Skin of body (tissue), 2 donors: ENCODE results near the gene ZBTB39. TPM values are rescaled to one million over a fixed set of nuclear protein-coding genes. Genes with fewer than 3 reads are reported as not detected.
"Not testable (repeated sequence)": the region's sequence is repeated elsewhere in the genome, so short reads cannot be mapped to it uniquely, and the experiment has no call there.

ENCODE experiments used
- DNase-seq: peaks from one replicate; lab custom pipeline; 2025; lab: John Stamatoyannopoulos, UW
- total RNA-seq: library from RNA; depleted of rRNA; stranded (reverse); fragments of >200 nt; gene quantifications from one replicate; pipeline ENCODE4 v1.2.3, GENCODE V29; 2014

Gene ZBTB39
- total RNA-seq, 1 donor from 2014 or later: 4.8 TPM

GRCh38 chr12:57031789-57032188 lies 25.4 kb upstream of the ZBTB39 start:
- DNase-seq: no peak

- no peak for DNase-seq
Measured at GRCh38 chr12:57031138-57031725, 24.9 kb upstream of the ZBTB39 start.

DNA sequence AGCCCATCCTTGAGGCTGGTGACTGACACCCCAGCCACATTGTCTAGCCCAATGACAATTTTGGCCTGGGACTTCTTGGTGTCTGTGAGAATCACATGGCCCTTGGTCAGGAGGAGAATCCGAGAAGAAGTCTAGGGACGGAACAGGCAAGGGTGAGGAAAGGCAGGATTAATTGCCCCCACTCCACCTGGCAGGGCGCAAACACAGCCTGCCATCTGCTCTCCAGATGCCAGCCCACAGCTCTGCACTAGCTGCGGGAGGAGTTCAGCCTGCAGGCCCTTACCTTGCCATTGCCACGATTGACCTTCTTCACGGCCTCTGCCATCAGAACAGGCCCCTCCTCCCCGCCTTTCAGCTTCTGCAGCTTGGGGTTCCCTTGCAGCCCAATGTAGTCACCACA lies 23.1 kb upstream of the ZBTB39 start:
- DNase-seq: no peak

- no peak for DNase-seq
Measured at GRCh38 chr12:57027805-57028153, 21.4 kb upstream of the ZBTB39 start.

DNA sequence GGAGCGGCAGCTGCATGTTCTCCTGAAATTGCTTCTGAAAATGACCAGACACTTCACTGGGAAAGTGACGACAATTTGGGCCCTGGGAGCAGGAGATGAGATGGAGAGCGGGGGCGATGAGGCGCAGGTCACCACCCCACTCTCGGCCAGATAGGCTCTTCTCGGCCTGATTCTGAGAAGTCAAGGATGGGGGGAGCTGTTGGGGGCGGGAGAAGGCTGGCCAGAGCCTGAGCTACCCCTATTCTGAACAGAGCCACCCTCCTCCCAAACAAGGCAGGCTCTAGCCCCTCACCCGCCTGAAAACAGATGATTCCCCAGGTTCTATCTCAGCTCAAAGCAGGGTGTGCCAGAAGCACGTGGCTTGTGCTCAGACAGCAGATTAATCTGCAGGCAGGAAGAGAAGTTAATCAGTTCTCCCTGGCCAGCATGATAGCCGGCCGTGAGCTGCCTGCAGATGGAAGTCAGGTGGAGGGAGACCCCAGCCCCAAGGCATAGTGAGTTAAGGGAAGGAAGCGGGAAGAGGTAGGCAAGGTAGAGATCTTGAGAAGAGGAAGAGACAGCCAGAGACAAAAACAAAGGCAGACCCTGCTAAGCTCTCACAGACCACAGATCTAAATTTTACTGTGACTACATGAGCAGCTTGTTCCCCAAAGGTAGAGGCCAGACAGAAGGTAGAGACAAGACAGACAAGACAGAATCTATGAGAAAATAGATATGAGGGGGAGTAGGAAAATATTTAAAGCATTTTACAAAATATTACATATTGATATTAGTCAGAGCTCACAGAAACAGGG lies 20.9 kb upstream of the ZBTB39 start:
- DNase-seq: no peak

DNA sequence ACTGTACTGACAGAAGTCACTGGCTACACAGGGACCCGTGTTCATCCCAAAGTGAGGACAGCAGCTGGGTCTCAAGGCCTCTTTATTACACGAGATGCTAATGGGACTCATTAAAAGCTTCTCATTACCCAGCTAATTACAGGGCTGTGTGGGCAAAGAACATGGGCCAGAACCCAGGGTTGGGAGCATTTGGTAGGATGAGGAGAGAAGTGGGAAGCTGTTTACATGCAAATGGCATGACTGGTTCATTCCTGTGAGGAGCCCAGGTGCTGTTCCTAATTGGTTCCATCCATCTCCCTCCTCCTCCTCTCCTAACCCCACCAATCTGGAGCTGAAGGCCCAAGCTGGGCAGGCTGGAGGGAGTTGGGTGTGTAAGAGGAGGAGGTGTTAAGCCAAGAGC lies 18.9 kb upstream of the ZBTB39 start:
- no peak for DNase-seq

GRCh38 chr12:57022324-57022723 lies 16.0 kb upstream of the ZBTB39 start:
- not testable (repeated sequence) for DNase-seq

GRCh38 chr12:57019983-57020719 lies 13.8 kb upstream of the ZBTB39 start:
- no peak for DNase-seq

DNA sequence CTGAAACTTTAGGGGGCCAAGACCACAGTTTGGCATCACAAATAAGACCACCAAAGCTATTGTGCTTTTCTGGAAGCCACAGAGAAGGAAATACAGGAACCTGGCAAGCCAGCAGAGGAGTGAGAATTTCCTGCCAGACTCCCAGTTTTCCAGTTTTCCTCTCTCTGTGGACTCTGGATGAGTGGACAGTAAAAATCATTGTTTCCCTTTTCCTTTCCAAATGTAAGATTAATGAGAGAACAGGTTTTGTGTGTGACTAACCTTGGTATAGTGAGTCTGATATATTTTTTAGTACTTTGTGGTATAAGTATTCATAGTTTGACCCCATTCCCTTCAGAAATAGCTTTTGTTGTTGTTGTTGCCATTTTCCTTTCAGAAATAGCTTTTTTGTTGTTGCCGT lies 12.6 kb upstream of the ZBTB39 start:
- no peak for DNase-seq

DNA sequence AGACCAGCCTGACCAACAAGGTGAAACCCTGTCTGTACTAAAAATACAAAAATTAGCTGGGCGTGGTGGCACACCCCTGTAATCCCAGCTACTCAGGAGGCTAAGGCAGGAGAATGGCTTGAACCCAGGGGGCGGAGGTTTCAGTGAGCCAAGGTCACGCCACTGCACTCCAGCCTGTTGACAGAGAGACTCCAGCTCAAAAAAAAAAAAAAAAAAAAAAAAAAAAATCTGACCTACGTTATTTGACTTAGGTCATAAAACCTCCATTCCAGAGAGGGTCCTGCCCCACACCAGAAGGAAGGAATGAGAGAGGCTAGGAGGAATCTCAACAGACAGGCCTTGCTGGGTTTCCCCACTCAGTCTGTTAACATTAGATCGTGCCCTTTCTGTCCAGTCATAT lies 12.0 kb upstream of the ZBTB39 start:
- not testable (repeated sequence) for DNase-seq

DNA sequence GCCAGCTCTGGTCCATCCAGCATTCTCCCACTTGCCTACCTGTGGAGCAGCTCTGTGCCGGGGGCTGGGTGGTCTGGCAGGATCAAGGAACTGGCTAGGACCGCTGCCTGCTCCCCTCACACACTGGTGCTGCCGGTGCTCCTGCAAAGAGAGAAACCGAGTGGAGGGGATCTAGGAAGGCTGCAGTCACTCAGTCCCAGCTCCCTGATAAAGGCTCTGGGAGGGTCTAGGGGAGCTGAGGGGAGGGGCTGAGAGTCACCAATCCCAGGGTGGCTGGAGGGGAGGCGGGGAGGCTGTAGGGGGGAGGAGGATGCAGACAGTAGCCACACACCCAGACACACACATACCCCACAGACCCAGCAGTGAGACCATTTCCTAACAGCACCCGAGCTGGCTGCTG lies 10.0 kb upstream of the ZBTB39 start, which contains the start of gene TAC3:
Gene TAC3, minus strand, starts transcription at position 182 of the 400 bp plus-strand sequence. CDS start 732 bp downstream, outside the sequence.
- DNase-seq: no peak

- DNase-seq: no peak
Measured at GRCh38 chr12:57012600-57013465, 6.5 kb upstream of the ZBTB39 start.

GRCh38 chr12:57011438-57012424 lies 5.4 kb upstream of the ZBTB39 start:
- no peak for DNase-seq

GRCh38 chr12:57010627-57011247 lies 4.4 kb upstream of the ZBTB39 start:
- no peak for DNase-seq

DNA sequence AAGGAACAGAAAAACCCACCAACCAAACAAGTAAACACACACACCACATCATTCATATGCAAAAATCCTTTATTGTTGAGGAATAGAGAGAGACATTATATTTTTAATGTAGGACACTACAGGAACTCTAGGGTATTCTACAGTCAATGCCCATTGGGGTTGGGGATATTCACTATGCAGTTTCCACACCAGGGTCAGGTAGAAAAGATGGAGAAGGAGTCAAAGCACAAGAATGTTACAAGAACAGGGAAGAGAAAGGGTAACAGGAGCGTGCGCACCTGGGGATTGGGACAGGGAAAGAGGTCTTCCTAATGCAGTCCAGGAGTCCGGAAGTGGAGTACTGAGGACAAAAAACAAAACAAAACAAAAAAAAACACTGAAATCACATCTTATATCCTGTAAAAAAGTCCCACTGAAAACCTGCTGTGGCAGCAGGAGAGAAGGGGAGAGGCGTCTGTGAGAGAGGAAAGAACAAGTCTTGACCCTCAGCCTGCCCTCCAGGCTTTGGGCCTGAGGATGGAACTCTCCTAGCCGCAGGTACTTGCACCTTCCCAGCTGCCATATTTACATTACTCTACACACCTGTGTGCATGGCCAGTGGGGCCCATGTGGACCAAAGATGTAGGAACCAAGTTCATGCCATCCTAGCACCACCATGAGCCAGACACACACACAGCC lies 3.7 kb upstream of the ZBTB39 start:
- no peak for DNase-seq

DNA sequence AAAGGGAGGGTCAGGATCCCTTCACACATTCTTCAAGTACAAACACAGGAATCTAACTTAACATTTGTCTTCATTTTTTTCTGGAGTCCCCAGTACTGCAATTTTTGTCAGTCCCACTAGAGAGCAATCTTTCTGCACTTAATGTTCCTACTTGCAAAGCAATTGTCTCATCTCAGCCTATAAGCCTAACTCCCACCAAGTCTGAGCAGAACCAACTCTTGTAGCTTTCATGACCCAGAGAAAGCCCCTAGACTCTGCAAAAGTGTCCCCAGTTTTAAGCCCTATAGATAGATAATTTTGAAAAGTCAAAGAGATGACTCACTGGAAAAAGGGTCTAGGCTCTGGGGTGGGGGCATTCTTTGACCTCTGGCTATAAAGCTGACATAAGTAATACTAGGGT lies 1.8 kb upstream of the ZBTB39 start:
- DNase-seq: peak; percentile 56

DNA sequence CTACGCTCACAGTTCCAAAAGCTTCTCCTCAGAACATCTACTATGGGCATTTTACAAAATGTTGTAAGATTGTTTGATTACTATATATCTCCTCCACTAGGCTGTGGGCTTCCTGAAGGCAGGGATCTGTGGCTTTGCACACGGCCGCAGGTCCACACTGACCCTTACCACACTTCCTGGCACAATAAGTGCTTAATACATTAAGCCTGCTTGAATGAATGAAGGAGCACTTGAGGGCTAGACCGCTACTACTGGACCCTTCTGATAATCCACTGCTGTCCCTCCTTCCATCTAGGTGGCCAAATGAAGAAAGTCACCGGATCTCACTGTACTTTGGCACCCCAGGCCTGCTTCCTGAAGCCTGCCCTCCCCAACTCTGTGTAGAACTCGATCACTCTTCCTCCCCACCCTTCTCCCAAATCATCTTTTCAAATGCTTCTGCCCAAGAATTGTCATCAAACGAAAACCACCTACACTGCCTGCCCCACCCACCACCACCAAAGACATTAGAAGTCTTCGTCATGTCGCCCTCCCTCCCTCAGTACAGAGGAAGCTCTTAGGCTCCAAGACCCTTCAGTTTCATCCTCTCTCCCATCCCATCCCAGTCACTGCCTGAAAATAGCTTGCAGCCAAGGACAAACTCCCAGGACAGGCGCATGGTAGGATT lies 596 bp upstream of the ZBTB39 start:
- DNase-seq: no peak

GRCh38 chr12:57004651-57005050 lies 1.7 kb downstream of the ZBTB39 start:
- DNase-seq: no peak

GRCh38 chr12:57003395-57003794 lies 3.0 kb downstream of the ZBTB39 start:
- no peak for DNase-seq
